GM04503 (cell line): Measurements from ENCODE around the gene GUK1.

Source experiments
- DNase-seq: peaks from one replicate; pipeline ENCODE4 v3.0.0-alpha.2; 2012; ENCODE audit warnings: low read depth

Gene GUK1, protein sequence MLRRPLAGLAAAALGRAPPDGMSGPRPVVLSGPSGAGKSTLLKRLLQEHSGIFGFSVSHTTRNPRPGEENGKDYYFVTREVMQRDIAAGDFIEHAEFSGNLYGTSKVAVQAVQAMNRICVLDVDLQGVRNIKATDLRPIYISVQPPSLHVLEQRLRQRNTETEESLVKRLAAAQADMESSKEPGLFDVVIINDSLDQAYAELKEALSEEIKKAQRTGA

DNA sequence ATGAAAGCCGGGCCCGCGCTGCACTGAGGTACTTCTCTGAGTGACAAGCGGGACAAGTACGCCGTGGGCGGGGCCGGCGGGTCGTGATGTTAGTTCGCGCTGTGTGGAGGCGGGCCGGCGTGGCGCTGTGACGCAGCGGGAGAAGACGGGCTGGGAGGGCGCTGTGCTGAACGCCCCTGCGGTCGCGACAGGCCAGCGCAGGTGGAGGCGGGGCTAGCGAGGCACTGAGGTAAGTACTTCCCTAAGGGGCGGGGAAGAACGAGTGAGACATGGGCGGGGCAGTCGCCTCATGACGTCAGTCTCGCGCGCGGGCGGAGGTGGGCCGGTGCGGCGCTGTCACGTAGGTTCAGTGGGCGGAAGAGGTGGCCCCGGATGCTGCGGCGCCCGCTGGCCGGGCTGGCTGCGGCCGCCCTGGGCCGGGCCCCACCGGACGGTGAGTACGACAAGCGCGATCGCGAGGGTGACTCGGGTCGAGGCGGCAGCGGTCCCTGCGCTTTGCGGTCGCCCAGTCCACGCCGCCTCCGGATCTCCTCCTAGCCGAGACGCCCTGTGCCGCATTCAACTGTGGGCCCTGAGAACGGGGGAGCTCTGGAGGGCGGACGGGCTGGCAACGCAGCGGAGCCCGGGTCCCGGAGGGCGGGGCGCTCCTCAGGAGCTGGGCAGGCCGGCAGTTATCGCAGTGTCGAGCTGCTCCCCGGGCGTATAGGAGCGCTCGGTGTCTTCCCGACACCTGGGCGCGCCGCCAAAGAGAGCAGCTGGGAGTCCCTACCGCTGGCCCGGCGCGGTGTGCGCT lies at the start of gene GUK1:
GUK1 (plus strand) TSS at position 349 of the 793 bp plus-strand sequence; CDS start at position 373, 24 bp downstream.
- DNase-seq = peak; percentile 89

GRCh38 chr1:228090613-228091081 lies 49.4 kb upstream of the GUK1 start:
- no peak for DNase-seq

- DNase-seq = no peak
Measured at GRCh38 chr1:228091084-228091483, 49.0 kb upstream of the GUK1 start.

DNA sequence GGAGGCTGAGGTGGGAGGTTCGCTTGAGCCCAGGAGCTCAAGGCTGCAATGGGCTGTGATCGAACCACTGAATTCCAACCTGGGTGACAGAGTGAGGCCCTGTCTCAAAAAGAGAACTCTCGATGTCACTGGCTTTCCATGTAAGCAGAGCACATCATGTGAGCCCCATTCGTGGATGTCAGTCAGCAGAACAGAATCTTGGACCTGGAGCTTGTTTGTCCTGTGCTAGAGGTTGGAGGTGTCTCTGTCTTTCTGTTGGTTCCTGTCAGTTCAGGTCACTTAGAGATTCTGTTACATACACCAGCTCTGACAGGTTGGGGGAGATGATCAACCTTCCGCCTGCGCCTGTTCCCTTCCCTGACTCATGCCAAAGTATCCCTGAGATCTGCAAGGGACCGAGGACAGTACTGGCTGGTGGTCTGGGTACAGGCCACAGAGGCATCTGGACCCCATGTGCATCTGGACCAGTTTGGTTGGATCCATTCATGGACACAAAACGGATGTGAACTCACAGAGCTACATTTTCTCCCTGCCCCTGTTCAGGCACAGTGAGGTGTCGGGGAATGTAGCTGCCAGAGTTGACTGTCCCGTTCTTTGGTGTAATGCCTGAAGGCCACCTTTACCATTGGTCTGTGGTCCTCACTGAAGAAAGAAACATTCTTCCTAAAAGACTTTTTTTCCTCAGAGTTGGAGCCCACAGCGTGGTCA lies 47.6 kb upstream of the GUK1 start:
- no peak for DNase-seq

DNA sequence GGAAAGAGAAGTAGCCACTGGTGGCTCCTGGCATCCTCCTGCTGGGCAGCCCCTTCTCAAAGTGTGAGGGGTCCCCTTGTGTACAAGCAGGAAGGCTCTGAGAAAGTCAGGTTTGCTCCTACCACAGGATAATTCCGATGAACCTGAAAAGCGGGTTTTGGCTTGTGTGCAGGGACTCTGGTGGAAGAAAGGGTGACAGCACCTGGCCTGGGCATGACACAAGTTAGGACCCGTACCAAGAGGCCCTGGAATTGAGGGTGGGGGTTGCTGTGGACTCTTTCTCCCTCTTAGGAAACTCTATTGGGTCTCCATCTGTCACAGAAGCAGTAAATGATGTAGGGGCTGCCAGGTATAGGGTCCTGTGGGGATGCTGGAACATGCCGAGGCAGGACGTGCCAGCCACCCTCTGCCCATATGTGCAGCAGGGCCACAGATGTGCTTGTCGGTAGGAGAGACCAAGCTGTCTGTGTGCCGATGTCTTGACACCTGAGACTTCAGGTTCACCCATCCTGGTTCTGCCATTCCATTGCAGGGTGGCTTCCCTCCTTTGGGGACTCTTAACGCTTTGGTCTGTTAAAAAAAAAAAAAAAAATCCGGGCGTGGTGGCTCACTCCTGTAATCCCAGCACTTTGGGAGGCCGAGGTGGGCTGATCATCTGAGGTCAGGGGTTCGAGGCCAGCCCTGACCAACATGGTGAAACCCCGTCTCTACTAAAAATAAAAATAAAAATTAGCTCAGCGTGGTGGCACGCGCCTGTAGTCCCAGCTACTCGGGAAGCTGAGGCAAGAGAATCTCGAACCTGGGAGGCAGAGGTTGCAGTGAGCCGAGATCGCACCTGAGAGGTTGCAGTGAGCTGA lies 46.8 kb upstream of the GUK1 start:
- DNase-seq = no peak

GRCh38 chr1:228094432-228095016 lies 45.6 kb upstream of the GUK1 start:
- no peak for DNase-seq

DNA sequence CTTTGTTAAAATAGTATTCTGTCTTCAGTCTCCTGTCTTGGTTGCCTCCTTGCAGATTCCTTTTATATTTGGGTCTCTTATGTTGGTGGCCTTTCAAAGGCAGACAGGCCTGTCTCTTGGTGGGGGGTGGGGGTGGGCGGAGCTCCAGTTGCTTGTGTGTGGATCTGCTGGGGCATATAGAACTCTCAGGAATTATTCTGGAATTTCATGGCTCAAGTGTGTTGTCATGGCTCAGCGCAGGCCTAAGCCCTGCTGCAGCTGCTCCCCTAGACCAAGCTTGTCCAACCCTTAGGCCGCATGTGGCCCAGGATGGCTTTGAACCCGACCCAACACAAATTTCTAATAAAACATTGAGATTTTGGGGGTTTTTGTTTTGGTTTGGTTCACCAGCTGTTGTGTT lies 44.9 kb upstream of the GUK1 start:
- no peak for DNase-seq

- no peak for DNase-seq
Measured at GRCh38 chr1:228095938-228096337, 44.1 kb upstream of the GUK1 start.

DNA sequence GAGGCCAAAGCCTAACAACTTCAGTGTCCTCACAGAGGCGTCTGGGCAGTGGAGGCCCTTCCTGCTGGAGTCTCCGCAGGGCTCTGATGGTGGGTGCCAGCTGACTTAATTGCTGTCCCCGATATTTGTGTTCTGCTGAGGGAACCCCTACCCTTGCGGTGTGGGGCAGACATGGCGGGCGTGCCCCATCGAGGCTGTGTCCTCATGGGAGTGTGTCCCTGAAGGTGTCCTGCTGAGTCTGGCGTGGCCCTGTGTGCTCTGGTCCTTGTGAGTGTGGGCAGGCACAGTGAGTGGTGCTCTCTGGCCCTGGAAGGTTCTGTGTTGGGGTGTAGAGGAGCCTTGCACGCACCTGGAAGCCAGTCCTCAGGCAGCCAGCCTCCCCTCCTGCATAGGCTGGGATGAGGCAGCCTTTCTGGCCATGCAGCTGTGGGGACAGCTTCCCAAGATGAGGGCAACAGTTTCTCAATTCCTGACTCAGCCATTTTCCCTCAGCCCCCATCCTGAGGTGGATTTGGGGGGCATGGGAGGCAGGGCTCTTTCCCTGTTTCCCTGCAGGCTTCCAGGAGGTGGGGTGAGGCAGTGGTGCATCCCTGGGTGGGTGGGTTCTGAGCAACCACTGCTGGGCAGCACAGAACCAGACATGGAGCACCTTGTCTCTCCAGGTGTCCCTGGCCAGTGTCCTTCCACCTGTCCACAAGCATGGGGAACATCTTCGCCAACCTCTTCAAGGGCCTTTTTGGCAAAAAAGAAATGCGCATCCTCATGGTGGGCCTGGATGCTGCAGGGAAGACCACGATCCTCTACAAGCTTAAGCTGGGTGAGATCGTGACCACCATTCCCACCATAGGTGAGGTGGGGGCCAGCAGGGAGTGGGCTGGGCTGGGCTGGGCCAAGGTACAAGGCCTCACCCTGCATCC lies 43.4 kb upstream of the GUK1 start:
- no peak for DNase-seq

GRCh38 chr1:228097333-228098081 lies 42.6 kb upstream of the GUK1 start:
- no peak for DNase-seq

DNA sequence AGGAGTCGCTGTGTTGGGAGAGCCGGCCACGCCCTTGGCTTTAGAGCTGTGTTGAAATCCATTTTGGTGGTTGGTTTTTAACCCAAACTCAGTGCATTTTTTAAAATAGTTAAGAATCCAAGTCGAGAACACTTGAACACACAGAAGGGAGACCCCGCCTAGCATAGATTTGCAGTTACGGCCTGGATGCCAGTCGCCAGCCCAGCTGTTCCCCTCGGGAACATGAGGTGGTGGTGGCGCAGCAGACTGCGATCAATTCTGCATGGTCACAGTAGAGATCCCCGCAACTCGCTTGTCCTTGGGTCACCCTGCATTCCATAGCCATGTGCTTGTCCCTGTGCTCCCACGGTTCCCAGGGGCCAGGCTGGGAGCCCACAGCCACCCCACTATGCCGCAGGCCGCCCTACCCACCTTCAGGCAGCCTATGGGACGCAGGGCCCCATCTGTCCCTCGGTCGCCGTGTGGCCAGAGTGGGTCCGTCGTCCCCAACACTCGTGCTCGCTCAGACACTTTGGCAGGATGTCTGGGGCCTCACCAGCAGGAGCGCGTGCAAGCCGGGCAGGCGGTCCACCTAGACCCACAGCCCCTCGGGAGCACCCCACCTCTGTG lies 41.7 kb upstream of the GUK1 start:
- DNase-seq = no peak

GRCh38 chr1:228099331-228099732 lies 40.7 kb upstream of the GUK1 start:
- DNase-seq = no peak

DNA sequence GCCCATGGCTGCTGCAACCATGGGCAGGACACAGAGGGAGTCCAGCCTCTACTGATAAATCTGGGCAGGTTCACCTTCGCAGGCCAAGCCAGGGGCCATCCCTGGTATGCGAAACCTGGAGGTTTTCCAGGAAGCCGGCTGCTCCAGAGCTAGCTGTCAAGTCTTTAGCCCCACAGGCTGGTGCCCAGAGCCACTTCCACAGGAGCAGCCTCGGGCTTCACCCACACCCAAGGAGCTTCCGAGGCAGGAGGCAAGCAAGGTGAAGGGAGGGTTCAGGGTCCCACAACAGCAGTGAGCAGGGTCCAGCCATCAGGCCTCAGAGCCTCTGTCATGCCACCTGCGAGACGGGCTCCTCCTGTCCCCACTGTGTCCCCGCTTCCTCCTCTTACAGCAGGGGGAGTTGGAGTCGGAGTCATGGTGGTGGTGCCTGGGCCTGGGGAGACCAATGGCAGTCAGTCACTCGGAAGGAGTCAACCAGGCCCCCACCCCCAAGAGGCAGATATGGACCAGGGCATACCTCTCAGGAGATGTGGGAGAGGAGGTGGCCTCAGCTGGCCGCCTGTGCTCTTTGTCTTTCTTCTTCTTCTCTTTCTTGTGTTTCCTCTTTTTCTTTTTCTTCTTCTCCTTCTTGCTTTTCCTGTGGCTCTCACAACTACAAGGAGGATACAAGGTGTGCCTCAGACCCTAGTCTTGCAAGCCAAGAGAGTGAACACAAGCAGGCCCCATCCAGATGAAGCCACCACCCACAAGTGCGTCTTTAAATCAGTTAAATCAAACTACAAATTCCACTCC lies 39.1 kb upstream of the GUK1 start:
- no peak for DNase-seq

GRCh38 chr1:228101614-228101993 lies 38.5 kb upstream of the GUK1 start:
- no peak for DNase-seq

DNA sequence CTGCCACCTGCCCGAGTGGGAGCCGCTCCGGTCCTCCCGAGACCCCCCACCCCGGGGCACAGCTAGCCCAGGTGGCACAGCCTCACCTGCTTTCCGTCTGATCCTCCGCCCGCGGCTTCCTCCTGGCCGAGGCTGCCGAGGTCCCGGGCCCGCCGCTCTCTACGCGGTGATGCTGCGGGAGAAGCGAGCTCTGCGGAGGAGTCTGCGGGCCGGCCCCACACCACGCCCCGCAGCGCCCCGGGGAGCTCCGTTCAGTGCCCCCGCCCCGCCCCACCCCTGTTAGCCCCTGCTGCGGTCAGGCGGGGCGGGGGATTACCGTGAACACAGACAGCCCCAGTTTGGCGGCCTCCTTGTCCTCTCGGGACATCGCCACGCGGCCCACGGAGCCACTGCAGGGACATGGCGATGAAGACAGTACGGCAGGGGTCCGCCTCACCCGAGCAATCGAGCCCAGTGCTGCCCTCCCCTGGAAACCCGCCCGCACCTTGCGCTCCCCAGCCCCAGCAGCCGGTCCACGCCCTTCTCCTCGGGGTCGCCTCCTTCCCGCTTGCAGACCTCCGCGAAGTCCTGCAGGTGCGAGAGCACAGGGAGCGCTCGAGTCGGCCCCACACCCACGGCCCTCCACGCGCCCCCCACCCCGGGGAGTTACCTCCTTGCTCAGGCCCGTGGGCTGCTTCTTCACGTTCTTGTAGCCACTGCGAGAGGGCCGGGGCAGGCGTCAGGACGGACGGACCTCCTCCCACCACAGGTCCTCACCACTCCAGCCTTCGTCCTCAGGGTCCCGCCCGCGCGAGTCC lies 37.9 kb upstream of the GUK1 start:
- DNase-seq = no peak

DNA sequence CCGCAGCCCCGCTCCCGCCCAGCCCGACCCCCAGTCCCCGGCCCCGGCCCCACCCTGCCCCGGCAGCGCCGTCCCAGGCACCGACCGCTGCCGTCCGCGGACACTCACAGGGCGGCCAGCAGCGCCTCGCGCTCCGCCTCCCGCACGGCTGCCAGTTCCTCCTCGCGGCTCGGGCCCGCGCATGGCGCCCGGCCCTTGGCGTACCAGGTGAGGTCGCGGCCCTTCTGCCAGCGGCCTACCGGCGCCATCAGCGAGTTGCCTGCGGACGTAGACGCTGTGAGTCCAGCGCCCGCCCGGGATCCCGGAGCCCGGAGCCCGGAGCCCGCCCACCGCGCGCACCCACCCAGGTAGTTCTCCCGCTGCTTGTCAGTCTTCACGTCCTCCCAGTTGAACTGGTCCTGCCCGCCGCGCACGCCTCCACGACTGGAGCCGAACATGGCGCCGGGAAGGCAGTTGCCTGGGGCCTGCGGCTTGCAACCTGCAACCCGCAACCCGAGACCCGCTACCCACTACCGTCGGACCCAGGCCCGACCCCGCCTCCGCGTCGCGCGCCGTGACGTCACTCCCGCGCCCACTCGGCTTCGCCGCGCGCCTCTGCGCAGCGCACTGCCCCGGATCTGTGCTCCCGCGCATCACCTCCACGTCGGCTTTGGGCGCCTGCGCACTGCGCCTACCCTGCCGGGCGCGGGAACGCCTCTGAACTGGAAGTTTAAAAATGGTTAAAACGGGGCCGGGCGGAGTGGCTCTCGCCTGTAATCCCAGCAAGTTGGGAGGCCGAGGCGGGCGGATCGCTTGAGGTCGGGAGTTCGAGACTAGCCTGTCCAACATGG lies 37.1 kb upstream of the GUK1 start, which contains the start of gene C1orf35:
C1orf35 (minus strand) TSS at position 535 of the 830 bp plus-strand sequence; CDS start at position 437, 98 bp downstream.
- DNase-seq = peak; percentile 49
